HCT116 (cell line): ENCODE data around the gene ATXN2. TPM values are rescaled to one million over a fixed set of nuclear protein-coding genes. Genes with fewer than 3 reads are reported as not detected.

Experiments
- ATAC-seq: fragments of 200-7000 bp; cut with Tn5 transposase; 2 replicates; pipeline ENCODE4 v1.9.1; 2020; ENCODE audit warnings: mild to moderate bottlenecking, moderate library complexity
- BruUV-seq: library from RNA; stranded (reverse); fragments of 400-500 nt; replicated peaks from 2 replicates; lab custom pipeline; 2021; lab: Mats Ljungman, UMichigan
- CTCF ChIA-PET: fragments of 300-600 bp; sonication (Branson Sonifier 250); formaldehyde crosslinking; loops from one replicate; lab custom pipeline; 2021; ENCODE audit warnings: antibody characterized with exemption; lab: Charles Lee
- POLR2A ChIA-PET: fragments of 300-600, 350-600 bp; sonication (Branson Sonifier 250); formaldehyde crosslinking; loops from one replicate; lab custom pipeline; 2021; ENCODE audit warnings: antibody characterized with exemption; lab: Charles Lee
- RAD21 ChIA-PET, 2 experiments: fragments of 300-600 bp; sonication (Branson Sonifier 250); formaldehyde crosslinking; loops; one replicate each; lab custom pipeline; 2023; ENCODE audit warnings: low total read pairs in 2 of 2; ENCODE audit not compliant: uncharacterized antibody in 2 of 2, unreplicated experiment in 2 of 2, low non-redundant PET in 1 of 2; lab: Charles Lee
- DNase-seq: peaks from one replicate; pipeline ENCODE4 v3.0.0-alpha.2; 2010; ENCODE audit warnings: low read depth, low spot score
- H2AFZ ChIP-seq: fragments of 200-600 bp; shearing (Covaris generic), sonication (generic); 2 replicates; pipeline ENCODE4 v1.6.1; 2017; ENCODE audit warnings: low read depth, mixed run types, mixed read lengths, antibody characterized with exemption, low read length; ENCODE audit not compliant: poor library complexity, severe bottlenecking
- H3K27ac ChIP-seq: 2 replicates; pipeline ENCODE4 v1.5.1; 2012; ENCODE audit warnings: low read depth, low read length
- H3K27me3 ChIP-seq: fragments of 200-600 bp; sonication (generic); 2 replicates; pipeline ENCODE4 v1.6.1; 2016; ENCODE audit warnings: mixed run types, low read length, mixed read lengths; ENCODE audit not compliant: insufficient read depth
- H3K36me3 ChIP-seq, 2 experiments: fragments of 200-500 bp in 1 of 2; fragments of 200-600 bp in 1 of 2; sonication (Bioruptor generic) in 1 of 2; sonication (generic) in 1 of 2; 2 replicates each; pipeline versions ENCODE4 v1.5.1 to v1.6.1; 2014 to 2016; ENCODE audit warnings: low read length in 2 of 2, inconsistent platforms in 1 of 2, mixed read lengths in 1 of 2, mixed run types in 1 of 2; ENCODE audit not compliant: insufficient read depth in 2 of 2, control insufficient read depth in 1 of 2
- H3K4me1 ChIP-seq, 2 experiments: fragments of 200-600 bp in 1 of 2; sonication (generic) in 1 of 2; 2 replicates each; pipeline versions ENCODE4 v1.5.1 to v1.6.1; 2012 to 2017; ENCODE audit warnings: low read length in 2 of 2, inconsistent platforms in 1 of 2, mild to moderate bottlenecking in 1 of 2, mixed read lengths in 1 of 2, mixed run types in 1 of 2, moderate library complexity in 1 of 2; ENCODE audit not compliant: insufficient read depth in 2 of 2, control insufficient read depth in 1 of 2
- H3K4me2 ChIP-seq: fragments of 200-600 bp; sonication (generic); 2 replicates; pipeline ENCODE4 v1.6.1; 2017; ENCODE audit warnings: mixed run types, low read length, mixed read lengths
- H3K4me3 ChIP-seq, 2 experiments: fragments of 200-600 bp in 1 of 2; sonication (generic) in 1 of 2; replicated peaks in 1 of 2; 2 replicates each; pipeline ENCODE4 v1.5.1; 2011 to 2016; ENCODE audit warnings: low read length in 2 of 2, control low read depth in 1 of 2, low read depth in 1 of 2, mild to moderate bottlenecking in 1 of 2, mixed read lengths in 1 of 2, mixed run types in 1 of 2
- H3K79me2 ChIP-seq: fragments of 200-600 bp; sonication (generic); 2 replicates; pipeline ENCODE4 v1.6.1; 2017; ENCODE audit warnings: mild to moderate bottlenecking, mixed run types, low read length, moderate library complexity, mixed read lengths; ENCODE audit not compliant: insufficient read depth
- H3K9ac ChIP-seq: fragments of 200-600 bp; sonication (generic); 2 replicates; pipeline ENCODE4 v1.6.1; 2016; ENCODE audit warnings: low read length, mixed read lengths
- H3K9me2 ChIP-seq: fragments of 200-600 bp; sonication (generic), shearing (Covaris generic); 2 replicates; pipeline ENCODE4 v1.6.1; 2017; ENCODE audit warnings: mixed run types, mild to moderate bottlenecking, moderate library complexity; ENCODE audit not compliant: insufficient read depth
- H3K9me3 ChIP-seq, 2 experiments: fragments of 200-500 bp in 1 of 2; fragments of 200-600 bp in 1 of 2; sonication (Bioruptor generic) in 1 of 2; sonication (generic) in 1 of 2; 2 replicates each; pipeline ENCODE4 v1.6.1; 2014 to 2017; ENCODE audit warnings: low read length in 2 of 2, mixed read lengths in 2 of 2, inconsistent platforms in 1 of 2, low read depth in 1 of 2, mild to moderate bottlenecking in 1 of 2, mixed run types in 1 of 2, moderate library complexity in 1 of 2; ENCODE audit not compliant: control insufficient read depth in 1 of 2, insufficient read depth in 1 of 2
- H4K20me1 ChIP-seq: fragments of 200-600 bp; sonication (generic), shearing (Covaris generic); 2 replicates; pipeline ENCODE4 v1.6.1; 2017; ENCODE audit warnings: mixed run types, mild to moderate bottlenecking, moderate library complexity; ENCODE audit not compliant: insufficient read depth
- EGR1 ChIP-seq: IDR thresholded peaks from 2 replicates; pipeline ENCODE4 v1.6.1; 2012; ENCODE audit warnings: low read depth
- ELF1 ChIP-seq: IDR thresholded peaks from 2 replicates; pipeline ENCODE4 v1.6.1; 2012; ENCODE audit warnings: low read depth, borderline replicate concordance
- EZH2 ChIP-seq: fragments of 200-600 bp; sonication (generic); IDR thresholded peaks from 2 replicates; pipeline ENCODE4 v1.6.1; 2017; ENCODE audit warnings: antibody characterized with exemption, mixed run types
- EZH2phosphoT487 ChIP-seq: fragments of 200-600 bp; IDR thresholded peaks from 2 replicates; pipeline ENCODE4 v1.6.1; 2018; ENCODE audit warnings: antibody characterized with exemption, borderline replicate concordance
- JUND ChIP-seq: IDR thresholded peaks from 2 replicates; pipeline ENCODE4 v1.6.1; 2012
- POLR2A ChIP-seq: IDR thresholded peaks from 2 replicates; pipeline ENCODE4 v1.7.0; 2011; ENCODE audit warnings: borderline replicate concordance; ENCODE audit not compliant: insufficient read depth, insufficient read length; ENCODE audit errors: extremely low read depth
- POLR2AphosphoS5 ChIP-seq: IDR thresholded peaks from 2 replicates; pipeline ENCODE4 v1.6.1; 2011; ENCODE audit warnings: mild to moderate bottlenecking, low read depth, low read length, moderate library complexity
- RAD21 ChIP-seq: IDR thresholded peaks from 2 replicates; pipeline ENCODE4 v1.6.1; 2012; ENCODE audit warnings: low read depth, mild to moderate bottlenecking
- SIN3A ChIP-seq: IDR thresholded peaks from 2 replicates; pipeline ENCODE4 v1.6.1; 2012; ENCODE audit warnings: low read depth
- SRF ChIP-seq: IDR thresholded peaks from 2 replicates; pipeline ENCODE4 v1.6.1; 2012; ENCODE audit warnings: low read depth
- TCF7L2 ChIP-seq: IDR thresholded peaks from 2 replicates; pipeline ENCODE4 v1.7.0; 2011; ENCODE audit warnings: borderline replicate concordance, inconsistent platforms; ENCODE audit not compliant: insufficient read depth, insufficient read length; ENCODE audit errors: extremely low read depth
- YY1 ChIP-seq: IDR thresholded peaks from 2 replicates; pipeline ENCODE4 v1.6.1; 2011; ENCODE audit warnings: low read length, low read depth, moderate library complexity, mild to moderate bottlenecking; ENCODE audit not compliant: insufficient replicate concordance; ENCODE audit errors: extremely low read depth
- ZFX ChIP-seq: fragments of 450-650 bp; IDR thresholded peaks from 2 replicates; pipeline ENCODE4 v1.6.1; 2017
- ZNF274 ChIP-seq: fragments of 200-500 bp; sonication (Bioruptor generic); IDR thresholded peaks from 2 replicates; pipeline ENCODE4 v1.6.1; 2014; ENCODE audit warnings: mild to moderate bottlenecking, low read depth, low read length, inconsistent platforms
- intact Hi-C: fragments of 100-400 bp; cut with micrococcal nuclease; formaldehyde crosslinking; loops from 2 replicates; pipeline ENCODE4 v1.10.0; 2022
- total RNA-seq: library from RNA; stranded (reverse); gene quantifications from one replicate; pipeline ENCODE4 v1.2.1, GENCODE V29; 2021; ENCODE audit not compliant: unreplicated experiment
- TF ChIP-seq, protein P1 (sequence below), 3 experiments: fragments of 200-600 bp in 1 of 3; sonication (generic) in 1 of 3; IDR thresholded peaks in 2 of 3; conservative IDR thresholded peaks in 1 of 3; 2 replicates each; pipeline ENCODE4 v1.5.1; 2012 to 2017; ENCODE audit warnings: low read depth in 2 of 3, low read length in 2 of 3, antibody characterized with exemption in 1 of 3, borderline replicate concordance in 1 of 3, control low read depth in 1 of 3, mild to moderate bottlenecking in 1 of 3, mixed read lengths in 1 of 3, mixed run types in 1 of 3, moderate library complexity in 1 of 3; ENCODE audit not compliant: insufficient read depth in 1 of 3
- TF ChIP-seq, protein P2 (sequence below): IDR thresholded peaks from 2 replicates; pipeline ENCODE4 v1.6.1; 2011; ENCODE audit warnings: mild to moderate bottlenecking, low read length, moderate library complexity; ENCODE audit not compliant: insufficient replicate concordance; ENCODE audit errors: extremely low read depth
- TF ChIP-seq, protein P3 (sequence below): IDR thresholded peaks from 2 replicates; pipeline ENCODE4 v1.6.1; 2012

Gene ATXN2
- total RNA-seq, 1 experiment from 2014 or later = 72.7 TPM

DNA sequence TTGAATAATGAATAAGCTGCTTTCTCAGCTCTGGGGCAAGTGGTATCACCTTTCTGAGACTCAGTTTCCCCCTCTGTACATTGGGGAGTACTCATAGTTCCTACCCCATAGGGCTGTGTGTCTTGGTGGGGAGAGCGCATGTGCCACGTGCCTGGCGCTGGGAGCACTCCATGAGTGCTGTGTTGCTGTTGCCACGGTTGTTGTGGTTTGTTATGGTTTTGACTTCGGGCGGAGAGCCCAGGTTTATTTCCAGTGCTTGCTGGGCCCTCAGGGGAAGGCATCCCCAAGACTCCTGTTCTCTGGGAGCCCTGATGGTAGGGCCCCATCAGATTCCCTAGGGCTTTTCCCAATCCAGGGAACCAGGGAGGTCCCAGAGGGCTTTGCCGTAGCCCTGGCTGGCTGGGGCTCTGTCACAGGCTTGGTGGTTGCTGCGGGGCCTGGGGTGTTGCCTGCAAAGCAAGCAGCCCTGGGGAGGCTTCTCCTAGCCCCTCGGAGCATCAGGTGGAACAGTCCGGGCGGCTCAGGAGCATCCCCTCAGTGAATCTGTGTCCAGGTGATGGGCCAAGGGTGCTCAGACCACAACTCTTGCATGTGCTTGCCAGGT lies 174.8 kb downstream of the ATXN2 start (continued):
- TF ChIP-seq ELF1 (no peak), EGR1 (no peak), JUND (no peak), YY1 (no peak), ZNF274 (no peak), POLR2A (no peak)
- TF ChIP-seq, protein P1, sequence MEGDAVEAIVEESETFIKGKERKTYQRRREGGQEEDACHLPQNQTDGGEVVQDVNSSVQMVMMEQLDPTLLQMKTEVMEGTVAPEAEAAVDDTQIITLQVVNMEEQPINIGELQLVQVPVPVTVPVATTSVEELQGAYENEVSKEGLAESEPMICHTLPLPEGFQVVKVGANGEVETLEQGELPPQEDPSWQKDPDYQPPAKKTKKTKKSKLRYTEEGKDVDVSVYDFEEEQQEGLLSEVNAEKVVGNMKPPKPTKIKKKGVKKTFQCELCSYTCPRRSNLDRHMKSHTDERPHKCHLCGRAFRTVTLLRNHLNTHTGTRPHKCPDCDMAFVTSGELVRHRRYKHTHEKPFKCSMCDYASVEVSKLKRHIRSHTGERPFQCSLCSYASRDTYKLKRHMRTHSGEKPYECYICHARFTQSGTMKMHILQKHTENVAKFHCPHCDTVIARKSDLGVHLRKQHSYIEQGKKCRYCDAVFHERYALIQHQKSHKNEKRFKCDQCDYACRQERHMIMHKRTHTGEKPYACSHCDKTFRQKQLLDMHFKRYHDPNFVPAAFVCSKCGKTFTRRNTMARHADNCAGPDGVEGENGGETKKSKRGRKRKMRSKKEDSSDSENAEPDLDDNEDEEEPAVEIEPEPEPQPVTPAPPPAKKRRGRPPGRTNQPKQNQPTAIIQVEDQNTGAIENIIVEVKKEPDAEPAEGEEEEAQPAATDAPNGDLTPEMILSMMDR (IDR thresholded peaks at IDR 0.05 in 2 of 3, conservative IDR thresholded peaks at IDR 0.05 in 1 of 3; ENCODE audit: borderline replicate concordance in 1 of 3, insufficient read depth in 1 of 3, low read depth in 2 of 3, low read length in 2 of 3) = no peak
- TF ChIP-seq, protein P2, sequence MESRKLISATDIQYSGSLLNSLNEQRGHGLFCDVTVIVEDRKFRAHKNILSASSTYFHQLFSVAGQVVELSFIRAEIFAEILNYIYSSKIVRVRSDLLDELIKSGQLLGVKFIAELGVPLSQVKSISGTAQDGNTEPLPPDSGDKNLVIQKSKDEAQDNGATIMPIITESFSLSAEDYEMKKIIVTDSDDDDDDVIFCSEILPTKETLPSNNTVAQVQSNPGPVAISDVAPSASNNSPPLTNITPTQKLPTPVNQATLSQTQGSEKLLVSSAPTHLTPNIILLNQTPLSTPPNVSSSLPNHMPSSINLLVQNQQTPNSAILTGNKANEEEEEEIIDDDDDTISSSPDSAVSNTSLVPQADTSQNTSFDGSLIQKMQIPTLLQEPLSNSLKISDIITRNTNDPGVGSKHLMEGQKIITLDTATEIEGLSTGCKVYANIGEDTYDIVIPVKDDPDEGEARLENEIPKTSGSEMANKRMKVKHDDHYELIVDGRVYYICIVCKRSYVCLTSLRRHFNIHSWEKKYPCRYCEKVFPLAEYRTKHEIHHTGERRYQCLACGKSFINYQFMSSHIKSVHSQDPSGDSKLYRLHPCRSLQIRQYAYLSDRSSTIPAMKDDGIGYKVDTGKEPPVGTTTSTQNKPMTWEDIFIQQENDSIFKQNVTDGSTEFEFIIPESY = no peak

DNA sequence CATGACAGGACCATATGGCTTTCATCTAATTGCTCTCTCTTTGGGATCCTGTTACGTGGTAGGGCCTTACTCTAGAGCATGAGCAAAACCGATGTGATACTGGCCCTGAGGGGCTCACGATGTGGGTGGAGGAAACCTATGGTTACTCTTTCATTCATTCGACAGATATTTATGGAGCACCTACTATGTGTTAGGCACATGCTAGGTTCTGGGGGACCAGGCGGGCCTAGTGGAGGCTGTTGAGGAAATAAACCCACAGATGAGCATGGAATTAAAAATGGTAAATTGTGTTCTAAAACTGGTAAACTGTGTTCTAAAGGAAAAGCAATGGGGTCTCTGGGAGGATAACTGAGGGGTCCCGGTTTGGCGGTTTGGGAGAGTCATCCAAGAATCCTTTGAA lies 178.6 kb downstream of the ATXN2 start:
- ChIA-PET POLR2A (no interaction called here), RAD21 (interaction anchor here in 1 of 2 experiments (0.7 kb wide), 1 partner anchor 10 kb away, joined by 3 read pairs; no protein-coding TSS in a partner anchor)
- BruUV-seq = no TSS peak

More for the DNA sequence above, 178.6 kb downstream of the ATXN2 start:
- H4K20me1 ChIP-seq = no peaks in the 10 kb centered on the region
- H2AFZ ChIP-seq = no peak overlapping the region
- intact Hi-C loops = no loop called here
- TF ChIP-seq POLR2AphosphoS5 = no peak
- no peak for TF ChIP-seq RAD21
- TF ChIP-seq, protein P1 (IDR thresholded peaks at IDR 0.05 in 2 of 3, conservative IDR thresholded peaks at IDR 0.05 in 1 of 3; ENCODE audit: borderline replicate concordance in 1 of 3, insufficient read depth in 1 of 3, low read depth in 2 of 3, low read length in 2 of 3) = no peak
- no peak for TF ChIP-seq SRF
- TF ChIP-seq EZH2phosphoT487 = no peak
- TF ChIP-seq POLR2A = no peak
- TF ChIP-seq, protein P3, sequence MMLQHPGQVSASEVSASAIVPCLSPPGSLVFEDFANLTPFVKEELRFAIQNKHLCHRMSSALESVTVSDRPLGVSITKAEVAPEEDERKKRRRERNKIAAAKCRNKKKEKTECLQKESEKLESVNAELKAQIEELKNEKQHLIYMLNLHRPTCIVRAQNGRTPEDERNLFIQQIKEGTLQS = no peak
- no peak for TF ChIP-seq SIN3A
- no peak for TF ChIP-seq ELF1
- TF ChIP-seq TCF7L2 = no peak
- no peak for TF ChIP-seq EZH2
- TF ChIP-seq ZFX = no peak
- TF ChIP-seq, all 23 proteins: peak for 0
- H3K27me3 ChIP-seq = no peaks in the 10 kb centered on the region
- no peak overlapping the region for H3K27ac ChIP-seq
- H3K4me2 ChIP-seq = no peak overlapping the region
- CTCF ChIA-PET = no interaction called here
- 0 out of 2 replicates have a peak, but pooled peaks cover 4% of the 10 kb centered on the region for H3K79me2 ChIP-seq
- ATAC-seq = no peak
- no peaks in the 10 kb centered on the region for H3K9me2 ChIP-seq
- peaks cover 19 to 26% of the 10 kb centered on the region in 2 experiments for H3K4me1 ChIP-seq
- H3K9ac ChIP-seq = no peak overlapping the region
- H3K9me3 ChIP-seq = no peaks in the 10 kb centered on the region
- no peak overlapping the region for H3K4me3 ChIP-seq
- no peak for DNase-seq
- H3K36me3 ChIP-seq = peaks cover 0 to 4% of the 10 kb centered on the region in 2 experiments; a peak in 1 of 4 replicates
